CD14-positive monocyte (primary cell): ENCODE results near the gene WNT11. TPM values are rescaled to one million over a fixed set of nuclear protein-coding genes. Genes with fewer than 3 reads are reported as not detected.

Experiments used
- DNase-seq, 3 donors: peaks; one replicate each; pipeline ENCODE4 v3.0.0-alpha.2; 2011 to 2022
- H2AFZ ChIP-seq: 2 replicates; pipeline ENCODE4 v1.6.0; 2012; ENCODE audit warnings: mild to moderate bottlenecking, low read depth, low read length, inconsistent platforms; ENCODE audit not compliant: insufficient read depth, poor library complexity, severe bottlenecking
- H3K27ac ChIP-seq, 2 donors: 1 replicate in 1 of 2; 2 replicates in 1 of 2; pipeline ENCODE4 v1.5.1; 2012 to 2013; ENCODE audit warnings: low read length in 2 of 2, control low read depth in 1 of 2, inconsistent platforms in 1 of 2, low read depth in 1 of 2, mild to moderate bottlenecking in 1 of 2
- H3K27me3 ChIP-seq, 2 donors: one replicate each; pipeline versions ENCODE4 v1.6.0 to v1.6.1; 2011 to 2013; ENCODE audit warnings: low read length in 2 of 2; ENCODE audit not compliant: control insufficient read depth in 2 of 2, insufficient read depth in 2 of 2
- H3K36me3 ChIP-seq, 2 donors: replicated peaks in 1 of 2; 1 replicate in 1 of 2; 2 replicates in 1 of 2; pipeline versions ENCODE4 v1.5.1 to v1.6.1; 2012 to 2013; ENCODE audit warnings: low read length in 2 of 2, control low read depth in 1 of 2, inconsistent platforms in 1 of 2, mild to moderate bottlenecking in 1 of 2; ENCODE audit not compliant: insufficient read depth in 2 of 2, control insufficient read depth in 1 of 2
- H3K4me1 ChIP-seq, 2 donors: 1 replicate in 1 of 2; 2 replicates in 1 of 2; pipeline versions ENCODE4 v1.5.1 to v1.6.1; 2012 to 2013; ENCODE audit warnings: low read length in 2 of 2, control low read depth in 1 of 2, inconsistent platforms in 1 of 2, mild to moderate bottlenecking in 1 of 2, moderate library complexity in 1 of 2; ENCODE audit not compliant: insufficient read depth in 2 of 2, control insufficient read depth in 1 of 2
- H3K4me2 ChIP-seq: replicated peaks from 2 replicates; pipeline ENCODE3; 2012; ENCODE audit warnings: low read length, moderate library complexity, mild to moderate bottlenecking; ENCODE audit not compliant: poor library complexity, severe bottlenecking; ENCODE audit errors: extremely low read depth
- H3K4me3 ChIP-seq, 3 experiments: fragments of 200-600 bp in 1 of 3; sonication (generic) in 1 of 3; replicated peaks in 1 of 3; 1 replicate in 2 of 3; 2 replicates in 1 of 3; pipeline ENCODE4 v1.5.1; 2011 to 2013; ENCODE audit warnings: low read length in 3 of 3, mild to moderate bottlenecking in 3 of 3, control low read depth in 2 of 3, low read depth in 2 of 3, inconsistent platforms in 1 of 3, moderate library complexity in 1 of 3
- H3K79me2 ChIP-seq: 2 replicates; pipeline ENCODE4 v1.6.0; 2012; ENCODE audit warnings: mild to moderate bottlenecking, control low read depth, inconsistent platforms, low read length, moderate library complexity; ENCODE audit not compliant: insufficient read depth
- H3K9ac ChIP-seq: 2 replicates; pipeline ENCODE4 v1.6.0; 2017; ENCODE audit warnings: low read length, mild to moderate bottlenecking; ENCODE audit not compliant: insufficient read depth, poor library complexity, severe bottlenecking
- H3K9me3 ChIP-seq, 2 donors: replicated peaks in 1 of 2; 1 replicate in 1 of 2; 2 replicates in 1 of 2; pipeline versions ENCODE4 v1.5.1 to v1.6.1; 2012 to 2013; ENCODE audit warnings: low read length in 2 of 2, control low read depth in 1 of 2; ENCODE audit not compliant: control insufficient read depth in 1 of 2, insufficient read depth in 1 of 2
- H4K20me1 ChIP-seq: 2 replicates; pipeline ENCODE4 v1.6.0; 2012; ENCODE audit warnings: mild to moderate bottlenecking, low read length, control low read depth, moderate library complexity; ENCODE audit not compliant: insufficient read depth
- H3K27ac Mint-ChIP-seq, 7 donors: one replicate each; pipeline ENCODE4 v1.8.0; 2020; ENCODE audit warnings: mild to moderate bottlenecking in 7 of 7, mixed read lengths in 7 of 7, moderate library complexity in 6 of 7, inconsistent platforms in 2 of 7
- H3K27me3 Mint-ChIP-seq, 3 donors: one replicate each; pipeline ENCODE4 v1.8.0; 2021 to 2022; ENCODE audit warnings: low read depth in 3 of 3, mild to moderate bottlenecking in 3 of 3, mixed read lengths in 3 of 3, moderate library complexity in 3 of 3, inconsistent platforms in 1 of 3
- H3K36me3 Mint-ChIP-seq, 2 donors: one replicate each; pipeline ENCODE4 v1.8.0; 2020; ENCODE audit warnings: mixed read lengths in 2 of 2, inconsistent platforms in 1 of 2, mild to moderate bottlenecking in 1 of 2
- H3K4me1 Mint-ChIP-seq: one replicate; pipeline ENCODE4 v1.8.0; 2020; ENCODE audit warnings: mild to moderate bottlenecking, mixed read lengths
- H3K4me3 Mint-ChIP-seq, 2 donors: one replicate each; pipeline ENCODE4 v1.8.0; 2020; ENCODE audit warnings: mild to moderate bottlenecking in 2 of 2, mixed read lengths in 2 of 2, moderate library complexity in 1 of 2
- H3K9me3 Mint-ChIP-seq, 7 donors: one replicate each; pipeline ENCODE4 v1.8.0; 2020 to 2022; ENCODE audit warnings: mixed read lengths in 7 of 7, mild to moderate bottlenecking in 6 of 7, moderate library complexity in 6 of 7, inconsistent platforms in 2 of 7
- WGBS: methylation state at CpG from one replicate; pipeline ENCODE4 v1.1.5; 2013; ENCODE audit warnings: missing lambda C conversion rate; ENCODE audit not compliant: insufficient coverage; 5-methylcytosine and 5-hydroxymethylcytosine counted together
- intact Hi-C, 2 donors: fragments of 100-400 bp; cut with micrococcal nuclease; formaldehyde crosslinking; loops; one replicate each; pipeline versions ENCODE4 v1.15.0 to v1.15.1; 2023
- polyA plus RNA-seq, 3 donors: library from polyadenylated mRNA; depleted of rRNA in 1 of 3; unstranded in 2 of 3; stranded (reverse) in 1 of 3; fragments of 300-500 nt in 2 of 3; fragments of >200 nt in 1 of 3; fragmentation: Illumina TruSeq in 2 of 3; gene quantifications; 1 replicate in 2 of 3; 2 replicates in 1 of 3; pipeline ENCODE4 v1.2.3, GENCODE V29; 2012 to 2021
- TF ChIP-seq, protein P1 (sequence below): fragments of 200-600 bp; IDR thresholded peaks from one replicate; pipeline ENCODE4 v1.8.0; 2022; ENCODE audit warnings: antibody characterized with exemption, mild to moderate bottlenecking

Gene WNT11
- polyA plus RNA-seq, 3 donors: 0.09 to 0.24 (median 0.21) TPM

DNA sequence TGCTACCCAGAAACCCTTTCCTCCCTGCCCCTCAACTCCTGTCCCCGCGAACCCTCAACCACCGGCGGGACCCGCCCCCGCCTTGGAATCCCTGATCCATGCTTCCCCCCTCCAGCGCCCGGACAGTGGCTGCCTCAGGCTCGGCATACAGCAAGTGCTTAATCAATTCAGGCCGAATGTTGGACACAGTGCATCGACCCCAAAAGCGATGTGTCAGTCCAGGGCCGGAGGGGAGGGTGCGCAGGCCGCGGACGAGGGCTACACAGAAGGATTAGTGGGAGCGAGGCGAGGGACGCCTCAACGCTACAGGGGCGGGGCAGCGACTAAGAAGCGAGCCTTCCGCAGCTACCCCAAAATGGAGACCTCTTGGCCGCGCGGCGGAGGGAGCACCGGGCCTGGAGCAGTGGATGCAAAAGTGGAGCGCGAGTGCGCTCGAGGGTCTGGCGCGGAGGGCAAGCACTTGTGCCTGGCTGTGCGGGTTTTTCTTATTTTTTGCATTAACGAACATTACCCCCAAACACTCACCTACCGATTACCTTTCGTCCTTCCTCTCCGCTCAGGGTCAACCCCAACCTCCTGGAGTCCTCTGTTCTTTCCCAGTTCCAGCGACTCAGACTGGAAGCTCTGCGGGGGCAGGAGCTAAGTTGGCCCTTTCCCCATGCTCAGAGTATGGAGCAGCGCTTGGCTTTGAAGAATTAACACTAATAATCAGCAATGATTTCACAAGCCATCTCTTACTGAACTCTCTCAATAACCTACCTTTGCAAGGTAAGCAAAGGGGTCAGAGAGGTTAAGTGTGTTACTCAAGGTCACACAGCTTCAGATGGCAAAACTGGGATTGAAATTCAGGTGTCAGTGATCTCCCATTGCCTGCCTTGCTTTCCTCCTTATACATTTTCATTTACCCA is 30.0 kb upstream of the WNT11 start:
- Histone ChIP-seq H3K36me3 (no peaks in the 10 kb centered on the region), H3K4me1 (peaks cover 30 to 41% of the 10 kb centered on the region in 2 donors), H3K27me3 (no peaks in the 10 kb centered on the region), H3K4me3 (peak overlapping the region; percentile 62 to 86 (median 75)), H2AFZ (peak overlapping the region; percentile 89), H4K20me1 (no peaks in the 10 kb centered on the region), H3K4me2 (peak overlapping the region; percentile 97), H3K79me2 (no peaks in the 10 kb centered on the region), H3K9ac (peak overlapping the region; percentile 73), H3K27ac (peak overlapping the region; percentile 89 to 91), H3K9me3 (no peaks in the 10 kb centered on the region)
- intact Hi-C loops: loop anchor here in 1 of 2 donors (10.0 kb wide), 1 partner anchor 148 kb away; the partner anchor contains the start of genes GVQW3 and THAP12
- Mint-ChIP-seq H3K4me1 (peaks cover 33% of the 10 kb centered on the region), H3K9me3 (peaks cover 0 to 4% (median 0%) of the 10 kb centered on the region in 7 donors), H3K36me3 (no peaks in the 10 kb centered on the region), H3K27me3 (peaks cover 0 to 13% (median 3%) of the 10 kb centered on the region in 3 donors), H3K27ac (peak overlapping the region in 6 of 7 donors; percentile 97 to 99 (median 99)), H3K4me3 (peak overlapping the region; percentile 95 to 96)
- TF ChIP-seq, protein P1, sequence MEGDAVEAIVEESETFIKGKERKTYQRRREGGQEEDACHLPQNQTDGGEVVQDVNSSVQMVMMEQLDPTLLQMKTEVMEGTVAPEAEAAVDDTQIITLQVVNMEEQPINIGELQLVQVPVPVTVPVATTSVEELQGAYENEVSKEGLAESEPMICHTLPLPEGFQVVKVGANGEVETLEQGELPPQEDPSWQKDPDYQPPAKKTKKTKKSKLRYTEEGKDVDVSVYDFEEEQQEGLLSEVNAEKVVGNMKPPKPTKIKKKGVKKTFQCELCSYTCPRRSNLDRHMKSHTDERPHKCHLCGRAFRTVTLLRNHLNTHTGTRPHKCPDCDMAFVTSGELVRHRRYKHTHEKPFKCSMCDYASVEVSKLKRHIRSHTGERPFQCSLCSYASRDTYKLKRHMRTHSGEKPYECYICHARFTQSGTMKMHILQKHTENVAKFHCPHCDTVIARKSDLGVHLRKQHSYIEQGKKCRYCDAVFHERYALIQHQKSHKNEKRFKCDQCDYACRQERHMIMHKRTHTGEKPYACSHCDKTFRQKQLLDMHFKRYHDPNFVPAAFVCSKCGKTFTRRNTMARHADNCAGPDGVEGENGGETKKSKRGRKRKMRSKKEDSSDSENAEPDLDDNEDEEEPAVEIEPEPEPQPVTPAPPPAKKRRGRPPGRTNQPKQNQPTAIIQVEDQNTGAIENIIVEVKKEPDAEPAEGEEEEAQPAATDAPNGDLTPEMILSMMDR: no peak
- WGBS: 1% methylated on average over 38 of the region's 44 CpGs
- peak; percentile 15 to 42 (median 24) for DNase-seq

DNA sequence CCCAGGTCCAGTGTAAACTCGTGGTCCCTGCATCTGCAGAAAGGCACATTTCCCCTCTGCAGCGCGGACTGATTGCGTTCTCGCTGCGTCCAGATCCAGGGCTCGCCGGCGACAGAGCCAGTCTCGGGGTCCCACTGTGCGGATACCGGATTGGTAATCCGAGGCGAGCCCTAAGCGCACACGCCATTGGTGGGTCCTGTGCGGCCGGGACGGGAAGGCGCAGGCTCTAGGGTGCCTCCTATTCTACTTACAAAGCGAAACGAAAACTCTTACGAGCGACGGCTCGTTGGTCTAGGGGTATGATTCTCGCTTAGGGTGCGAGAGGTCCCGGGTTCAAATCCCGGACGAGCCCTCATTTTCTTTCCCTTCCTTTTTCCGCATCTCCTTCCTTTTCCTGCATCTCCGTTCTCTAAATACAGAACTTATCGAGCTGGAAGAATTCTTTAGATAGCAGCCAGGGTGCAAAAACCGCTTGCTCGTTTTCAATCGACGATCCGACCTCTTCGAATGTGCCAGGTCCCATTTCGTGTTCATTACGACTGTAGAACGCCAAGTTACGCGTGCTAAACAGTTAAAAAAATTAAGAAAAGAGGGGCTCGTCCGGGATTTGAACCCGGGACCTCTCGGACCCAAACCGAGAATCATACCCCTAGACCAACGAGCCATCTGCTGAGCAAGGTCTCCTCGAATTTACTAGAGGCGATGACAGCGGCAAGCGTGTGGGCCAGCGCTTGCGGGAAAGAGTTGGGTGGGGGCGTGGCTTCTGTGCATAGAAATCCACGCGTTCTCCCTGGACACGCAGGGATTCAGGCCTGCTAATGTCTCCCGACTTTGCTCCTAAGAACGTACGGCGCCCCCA is 29.2 kb upstream of the WNT11 start:
- TF ChIP-seq, protein P1: no peak
- intact Hi-C loops: loop anchor here (2.0 to 10.0 kb wide), 3 partner anchors 25 to 149 kb away; partner anchors contain the start of genes GVQW3 (in 1 of the 2) and THAP12 (in 1 of the 2)
- Histone ChIP-seq H3K9me3 (no peaks in the 10 kb centered on the region), H3K36me3 (no peaks in the 10 kb centered on the region), H2AFZ (peak overlapping the region; percentile 89), H3K4me1 (peaks cover 30 to 41% of the 10 kb centered on the region in 2 donors), H4K20me1 (no peaks in the 10 kb centered on the region), H3K79me2 (no peaks in the 10 kb centered on the region), H3K27ac (peak overlapping the region; percentile 89 to 91), H3K4me2 (peak overlapping the region; percentile 97), H3K27me3 (no peaks in the 10 kb centered on the region), H3K9ac (peak overlapping the region; percentile 73), H3K4me3 (peak overlapping the region; percentile 62 to 86 (median 75))
- WGBS: 0% methylated on average over 46 of the region's 65 CpGs
- no peaks in the 10 kb centered on the region for H3K36me3 Mint-ChIP-seq
- H3K4me1 Mint-ChIP-seq: peaks cover 33% of the 10 kb centered on the region
- peaks cover 0 to 4% (median 0%) of the 10 kb centered on the region in 7 donors for H3K9me3 Mint-ChIP-seq
- H3K27me3 Mint-ChIP-seq: peaks cover 0 to 10% (median 3%) of the 10 kb centered on the region in 3 donors
- peak overlapping the region; percentile 95 to 96 for H3K4me3 Mint-ChIP-seq
- H3K27ac Mint-ChIP-seq: peak overlapping the region; percentile 97 to 99 (median 99)
- DNase-seq: peak; percentile 88 to 90 (median 90)
